Umbilical cord (tissue), 2 donors: ENCODE results near the gene ZNF524. TPM values are rescaled to one million over a fixed set of nuclear protein-coding genes. Genes with fewer than 3 reads are reported as not detected.

Experiments
- DNase-seq: peaks from one replicate; pipeline ENCODE4 v3.0.0-alpha.2; 2015; ENCODE audit warnings: low spot score
- total RNA-seq: library from RNA; depleted of rRNA; stranded (reverse); fragments of >200 nt; gene quantifications from one replicate; pipeline ENCODE4 v1.2.3, GENCODE V29; 2014; ENCODE audit warnings: low replicate concordance; ENCODE audit not compliant: insufficient read depth

Gene ZNF524
- total RNA-seq, 1 donor from 2014 or later, result 7.2 TPM

- peak; percentile 42 for DNase-seq
Measured at GRCh38 chr19:55642153-55643002, 42.3 kb downstream of the ZNF524 start.

DNA sequence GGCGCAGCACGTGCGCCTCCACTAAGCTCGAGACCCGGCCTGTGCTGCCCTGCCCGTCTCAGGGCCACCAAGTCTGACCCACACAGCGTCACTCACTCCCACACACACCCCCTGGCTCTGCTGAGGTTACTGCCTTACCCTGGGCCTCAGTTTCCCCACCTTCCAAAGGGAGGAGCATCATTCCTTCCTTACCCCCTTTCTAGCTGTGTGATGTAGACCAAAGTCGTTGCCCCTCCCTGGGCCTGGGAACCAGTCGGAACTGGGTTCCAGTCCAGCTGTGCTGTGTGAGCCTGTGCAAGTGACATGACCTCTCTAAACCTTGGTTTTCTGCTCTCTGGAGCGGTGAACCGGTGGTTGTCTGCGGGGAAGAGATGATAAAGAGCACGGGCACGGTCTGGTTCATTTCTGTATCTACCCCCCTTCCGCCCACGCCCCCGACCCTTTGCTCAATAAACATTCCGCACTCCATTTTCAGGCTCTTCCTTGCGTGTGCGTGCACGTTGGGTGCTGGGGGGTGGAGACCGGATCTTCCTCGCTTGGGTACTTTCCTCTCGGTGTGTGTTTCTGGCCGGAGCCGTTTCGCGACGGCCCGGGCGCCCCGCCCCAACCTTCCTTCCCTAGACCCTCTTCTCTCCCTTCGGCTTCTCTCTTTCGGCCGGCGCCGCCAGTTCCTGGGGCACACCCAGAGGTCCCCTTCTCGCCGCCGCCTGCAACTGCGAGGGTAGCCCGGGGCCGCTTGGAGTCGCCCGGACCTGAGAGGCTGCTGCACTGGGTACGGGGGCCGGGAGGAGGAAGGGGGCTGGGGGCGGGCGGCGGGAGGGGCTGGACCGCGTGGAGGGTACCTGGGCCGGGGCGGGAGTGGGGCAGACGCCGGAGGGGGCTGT lies 43.2 kb downstream of the ZNF524 start, which contains the start of gene ZNF581:
TSS of gene ZNF581 (plus strand) at position 647 of the 884 bp plus-strand sequence. CDS start 923 bp downstream, outside the sequence.
- peak; percentile 79 for DNase-seq

- no peak for DNase-seq
Measured at GRCh38 chr19:55643887-55644176, 43.7 kb downstream of the ZNF524 start.

DNA sequence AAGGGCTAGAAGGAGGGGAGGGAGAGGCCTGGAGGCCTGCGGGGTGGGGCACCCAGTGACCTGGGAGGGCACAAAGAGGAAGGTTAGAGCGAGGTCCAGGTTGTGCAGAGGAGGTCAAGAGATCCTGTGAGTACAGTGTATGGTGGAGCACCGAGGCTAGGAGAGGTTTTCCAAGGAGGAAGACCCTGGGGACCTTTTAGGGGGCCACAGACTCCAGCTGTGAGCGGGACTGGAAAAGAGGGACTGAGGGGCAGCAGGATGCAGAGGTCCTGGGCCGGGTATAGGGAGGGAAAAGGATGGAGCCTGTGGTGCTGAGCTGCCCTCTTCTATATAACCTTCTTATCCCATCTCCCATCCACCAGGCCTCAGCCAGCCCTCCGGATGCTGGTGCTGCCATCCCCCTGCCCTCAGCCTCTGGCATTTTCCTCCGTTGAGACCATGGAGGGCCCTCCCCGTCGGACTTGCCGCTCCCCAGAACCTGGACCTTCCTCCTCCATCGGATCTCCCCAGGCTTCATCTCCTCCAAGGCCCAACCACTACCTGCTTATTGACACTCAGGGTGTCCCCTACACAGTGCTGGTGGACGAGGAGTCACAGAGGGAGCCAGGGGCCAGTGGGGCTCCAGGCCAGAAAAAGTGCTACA lies 44.2 kb downstream of the ZNF524 start:
- no peak for DNase-seq

- DNase-seq, result no peak
Measured at GRCh38 chr19:55644842-55645511, 44.9 kb downstream of the ZNF524 start.

GRCh38 chr19:55645512-55645881 lies 45.4 kb downstream of the ZNF524 start:
- DNase-seq, result no peak

DNA sequence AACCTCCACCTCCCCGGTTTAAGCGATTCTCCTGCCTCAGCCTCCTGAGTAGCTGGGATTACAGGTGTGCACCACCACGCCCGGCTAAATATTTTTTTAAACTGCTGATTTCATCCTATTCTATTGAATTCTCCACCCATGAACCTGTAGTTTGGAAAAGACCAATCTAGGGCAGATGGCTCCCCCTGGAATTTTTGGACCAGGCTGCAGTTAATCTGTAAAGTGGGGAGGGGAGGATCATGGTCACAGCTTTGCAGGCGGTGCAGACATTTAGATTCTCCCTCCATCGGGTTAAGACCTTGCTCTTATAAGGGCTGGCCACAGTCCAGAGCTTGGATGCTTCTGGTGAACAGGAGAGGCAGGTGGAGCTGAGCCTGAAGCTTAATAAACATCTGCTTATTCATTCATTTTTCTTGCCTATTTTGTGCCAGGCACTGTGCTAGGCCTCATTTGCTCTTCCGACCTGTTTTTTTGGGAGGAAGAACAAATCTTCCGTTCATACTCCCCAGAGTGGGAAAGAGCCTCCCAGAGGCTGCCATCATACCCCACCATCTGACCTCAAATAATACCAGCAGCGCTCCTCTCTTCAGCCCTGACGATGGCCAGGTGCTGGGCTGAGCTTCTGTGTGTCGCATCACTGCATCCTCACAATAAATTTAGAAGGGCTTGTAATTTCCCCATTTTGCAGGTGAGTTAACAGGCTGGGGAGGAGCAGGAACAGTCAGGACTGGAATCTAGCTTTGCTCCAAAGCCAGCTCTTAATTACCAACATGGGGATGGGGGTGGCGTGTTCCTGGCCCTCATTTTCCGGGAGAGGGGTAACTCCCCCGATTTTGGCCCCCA lies 47.0 kb downstream of the ZNF524 start:
- DNase-seq, result no peak

GRCh38 chr19:55647732-55648584 lies 47.9 kb downstream of the ZNF524 start, which contains the start of gene CCDC106:
Gene CCDC106, plus strand, starts transcription at chr19:55648212. Its CDS starts 835 bp downstream, at chr19:55649047.
- peak; percentile 81 for DNase-seq

GRCh38 chr19:55648585-55649267 lies 48.6 kb downstream of the ZNF524 start:
- DNase-seq, result no peak

GRCh38 chr19:55649268-55650125 lies 49.4 kb downstream of the ZNF524 start:
- no peak for DNase-seq

DNA sequence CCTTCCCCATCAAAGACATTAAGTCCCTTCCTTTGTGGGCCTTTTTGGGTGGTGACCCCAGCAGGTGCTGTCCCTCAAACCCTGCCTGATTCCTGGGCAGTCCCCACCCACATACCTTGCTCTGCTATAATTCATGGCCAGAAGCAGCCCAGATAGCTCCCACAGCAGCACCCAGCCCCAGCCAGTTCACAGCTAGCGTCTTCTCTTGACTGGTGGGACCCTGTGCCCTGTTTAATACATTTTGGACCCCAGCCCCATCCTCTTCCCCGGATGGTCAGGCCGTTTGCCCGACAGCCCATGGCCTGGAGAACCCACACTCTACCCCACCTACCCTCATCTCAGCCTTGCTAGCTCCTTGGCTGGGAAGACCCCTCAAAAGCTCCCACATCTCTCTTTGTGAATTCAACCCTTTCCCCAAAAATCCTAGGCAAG lies 50.1 kb downstream of the ZNF524 start:
- DNase-seq, result no peak

DNA sequence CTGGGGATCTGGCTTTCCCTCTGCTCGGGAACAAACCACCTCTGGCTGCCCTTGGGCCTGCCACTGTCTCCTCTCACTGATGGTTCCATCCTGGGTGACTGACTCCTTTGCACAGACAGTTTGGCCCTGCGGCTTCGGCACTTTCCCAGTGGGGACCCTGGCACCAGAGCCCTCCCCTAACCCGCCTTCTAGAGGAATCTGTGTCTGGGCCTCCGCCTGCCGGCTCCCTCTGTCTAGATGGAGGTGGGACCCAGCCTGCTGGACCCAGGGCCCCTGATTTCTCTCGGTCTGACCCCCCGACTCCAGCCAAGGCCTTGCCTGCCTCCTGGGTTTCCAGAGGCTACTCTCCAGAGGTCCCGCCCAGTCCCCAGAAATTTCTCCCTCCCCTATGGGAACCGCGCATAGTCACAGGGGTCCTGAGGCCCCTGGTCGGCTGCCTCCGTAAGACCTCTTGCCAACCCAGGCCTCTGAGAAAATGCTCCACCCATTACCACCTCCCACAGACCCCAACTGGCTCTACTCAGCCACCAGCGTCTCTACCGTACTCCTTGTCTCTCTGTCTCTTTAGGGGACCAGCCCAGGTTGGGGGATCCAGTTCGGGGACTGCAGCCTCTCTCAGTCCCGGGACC lies 50.6 kb downstream of the ZNF524 start:
- DNase-seq, result no peak

GRCh38 chr19:55651236-55651635 lies 51.1 kb downstream of the ZNF524 start:
- DNase-seq, result no peak

DNA sequence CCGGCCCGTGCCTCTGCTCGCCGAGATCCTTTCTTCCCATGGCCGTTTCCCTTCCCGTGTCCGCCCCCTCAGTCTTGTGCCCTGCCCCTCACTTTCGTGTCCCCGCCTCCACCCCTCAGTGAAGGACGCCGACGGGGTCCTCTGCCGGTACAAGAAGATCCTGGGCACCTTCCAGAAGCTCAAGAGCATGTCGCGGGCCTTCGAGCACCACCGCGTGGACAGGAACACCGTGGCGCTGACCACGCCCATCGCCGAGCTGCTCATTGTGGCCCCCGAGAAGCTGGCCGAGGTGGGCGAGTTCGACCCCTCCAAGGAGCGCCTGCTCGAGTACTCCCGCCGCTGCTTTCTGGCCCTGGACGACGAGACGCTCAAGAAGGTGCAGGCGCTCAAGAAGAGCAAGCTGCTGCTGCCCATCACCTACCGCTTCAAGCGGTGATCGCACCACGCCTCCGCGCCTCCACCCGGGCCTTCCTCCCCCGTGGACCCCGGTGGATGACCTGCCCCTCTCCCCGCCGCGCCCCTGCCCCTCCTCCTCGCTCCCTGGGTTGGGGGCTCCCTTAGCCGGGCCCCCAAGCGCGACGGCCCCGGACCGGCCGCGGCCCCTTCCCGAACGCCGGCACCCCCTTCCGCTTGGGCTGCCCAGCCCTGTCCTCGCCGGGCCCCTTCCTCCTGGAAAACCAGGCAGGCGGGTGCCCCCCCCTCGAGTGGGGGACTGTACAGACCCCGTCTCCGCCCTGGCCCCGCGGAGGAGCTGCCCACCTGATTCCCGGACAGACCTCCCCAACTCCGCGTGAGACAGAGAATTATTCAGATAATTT lies 52.4 kb downstream of the ZNF524 start:
- no peak for DNase-seq
